HCT116 (cell line): ENCODE results near the gene ALOX5AP. TPM values are rescaled to one million over a fixed set of nuclear protein-coding genes. Genes with fewer than 3 reads are reported as not detected.

Experiments used
- ATAC-seq: fragments of 200-7000 bp; cut with Tn5 transposase; 2 replicates; pipeline ENCODE4 v1.9.1; 2020; ENCODE audit warnings: mild to moderate bottlenecking, moderate library complexity
- BruUV-seq: library from RNA; stranded (reverse); fragments of 400-500 nt; replicated peaks from 2 replicates; lab custom pipeline; 2021; lab: Mats Ljungman, UMichigan
- CTCF ChIA-PET: fragments of 300-600 bp; sonication (Branson Sonifier 250); formaldehyde crosslinking; loops from one replicate; lab custom pipeline; 2021; ENCODE audit warnings: antibody characterized with exemption; lab: Charles Lee
- POLR2A ChIA-PET: fragments of 300-600, 350-600 bp; sonication (Branson Sonifier 250); formaldehyde crosslinking; loops from one replicate; lab custom pipeline; 2021; ENCODE audit warnings: antibody characterized with exemption; lab: Charles Lee
- RAD21 ChIA-PET, 2 experiments: fragments of 300-600 bp; sonication (Branson Sonifier 250); formaldehyde crosslinking; loops; one replicate each; lab custom pipeline; 2023; ENCODE audit warnings: low total read pairs in 2 of 2; ENCODE audit not compliant: uncharacterized antibody in 2 of 2, unreplicated experiment in 2 of 2, low non-redundant PET in 1 of 2; lab: Charles Lee
- DNase-seq: peaks from one replicate; pipeline ENCODE4 v3.0.0-alpha.2; 2010; ENCODE audit warnings: low read depth, low spot score
- H2AFZ ChIP-seq: fragments of 200-600 bp; shearing (Covaris generic), sonication (generic); 2 replicates; pipeline ENCODE4 v1.6.1; 2017; ENCODE audit warnings: low read depth, mixed run types, mixed read lengths, antibody characterized with exemption, low read length; ENCODE audit not compliant: poor library complexity, severe bottlenecking
- H3K27ac ChIP-seq: 2 replicates; pipeline ENCODE4 v1.5.1; 2012; ENCODE audit warnings: low read depth, low read length
- H3K27me3 ChIP-seq: fragments of 200-600 bp; sonication (generic); 2 replicates; pipeline ENCODE4 v1.6.1; 2016; ENCODE audit warnings: mixed run types, low read length, mixed read lengths; ENCODE audit not compliant: insufficient read depth
- H3K36me3 ChIP-seq, 2 experiments: fragments of 200-500 bp in 1 of 2; fragments of 200-600 bp in 1 of 2; sonication (Bioruptor generic) in 1 of 2; sonication (generic) in 1 of 2; 2 replicates each; pipeline versions ENCODE4 v1.5.1 to v1.6.1; 2014 to 2016; ENCODE audit warnings: low read length in 2 of 2, inconsistent platforms in 1 of 2, mixed read lengths in 1 of 2, mixed run types in 1 of 2; ENCODE audit not compliant: insufficient read depth in 2 of 2, control insufficient read depth in 1 of 2
- H3K4me1 ChIP-seq, 2 experiments: fragments of 200-600 bp in 1 of 2; sonication (generic) in 1 of 2; 2 replicates each; pipeline versions ENCODE4 v1.5.1 to v1.6.1; 2012 to 2017; ENCODE audit warnings: low read length in 2 of 2, inconsistent platforms in 1 of 2, mild to moderate bottlenecking in 1 of 2, mixed read lengths in 1 of 2, mixed run types in 1 of 2, moderate library complexity in 1 of 2; ENCODE audit not compliant: insufficient read depth in 2 of 2, control insufficient read depth in 1 of 2
- H3K4me2 ChIP-seq: fragments of 200-600 bp; sonication (generic); 2 replicates; pipeline ENCODE4 v1.6.1; 2017; ENCODE audit warnings: mixed run types, low read length, mixed read lengths
- H3K4me3 ChIP-seq, 2 experiments: fragments of 200-600 bp in 1 of 2; sonication (generic) in 1 of 2; replicated peaks in 1 of 2; 2 replicates each; pipeline ENCODE4 v1.5.1; 2011 to 2016; ENCODE audit warnings: low read length in 2 of 2, control low read depth in 1 of 2, low read depth in 1 of 2, mild to moderate bottlenecking in 1 of 2, mixed read lengths in 1 of 2, mixed run types in 1 of 2
- H3K79me2 ChIP-seq: fragments of 200-600 bp; sonication (generic); 2 replicates; pipeline ENCODE4 v1.6.1; 2017; ENCODE audit warnings: mild to moderate bottlenecking, mixed run types, low read length, moderate library complexity, mixed read lengths; ENCODE audit not compliant: insufficient read depth
- H3K9ac ChIP-seq: fragments of 200-600 bp; sonication (generic); 2 replicates; pipeline ENCODE4 v1.6.1; 2016; ENCODE audit warnings: low read length, mixed read lengths
- H3K9me2 ChIP-seq: fragments of 200-600 bp; sonication (generic), shearing (Covaris generic); 2 replicates; pipeline ENCODE4 v1.6.1; 2017; ENCODE audit warnings: mixed run types, mild to moderate bottlenecking, moderate library complexity; ENCODE audit not compliant: insufficient read depth
- H3K9me3 ChIP-seq, 2 experiments: fragments of 200-500 bp in 1 of 2; fragments of 200-600 bp in 1 of 2; sonication (Bioruptor generic) in 1 of 2; sonication (generic) in 1 of 2; 2 replicates each; pipeline ENCODE4 v1.6.1; 2014 to 2017; ENCODE audit warnings: low read length in 2 of 2, mixed read lengths in 2 of 2, inconsistent platforms in 1 of 2, low read depth in 1 of 2, mild to moderate bottlenecking in 1 of 2, mixed run types in 1 of 2, moderate library complexity in 1 of 2; ENCODE audit not compliant: control insufficient read depth in 1 of 2, insufficient read depth in 1 of 2
- H4K20me1 ChIP-seq: fragments of 200-600 bp; sonication (generic), shearing (Covaris generic); 2 replicates; pipeline ENCODE4 v1.6.1; 2017; ENCODE audit warnings: mixed run types, mild to moderate bottlenecking, moderate library complexity; ENCODE audit not compliant: insufficient read depth
- ATF3 ChIP-seq: IDR thresholded peaks from 2 replicates; pipeline ENCODE4 v1.6.1; 2012
- CBX3 ChIP-seq: IDR thresholded peaks from 2 replicates; pipeline ENCODE4 v1.6.1; 2012; ENCODE audit warnings: low read depth
- EGR1 ChIP-seq: IDR thresholded peaks from 2 replicates; pipeline ENCODE4 v1.6.1; 2012; ENCODE audit warnings: low read depth
- ELF1 ChIP-seq: IDR thresholded peaks from 2 replicates; pipeline ENCODE4 v1.6.1; 2012; ENCODE audit warnings: low read depth, borderline replicate concordance
- FOSL1 ChIP-seq: IDR thresholded peaks from 2 replicates; pipeline ENCODE4 v1.6.1; 2012; ENCODE audit warnings: low read depth
- JUND ChIP-seq: IDR thresholded peaks from 2 replicates; pipeline ENCODE4 v1.6.1; 2012
- POLR2A ChIP-seq: IDR thresholded peaks from 2 replicates; pipeline ENCODE4 v1.7.0; 2011; ENCODE audit warnings: borderline replicate concordance; ENCODE audit not compliant: insufficient read depth, insufficient read length; ENCODE audit errors: extremely low read depth
- RAD21 ChIP-seq: IDR thresholded peaks from 2 replicates; pipeline ENCODE4 v1.6.1; 2012; ENCODE audit warnings: low read depth, mild to moderate bottlenecking
- SIN3A ChIP-seq: IDR thresholded peaks from 2 replicates; pipeline ENCODE4 v1.6.1; 2012; ENCODE audit warnings: low read depth
- SP1 ChIP-seq: IDR thresholded peaks from 2 replicates; pipeline ENCODE4 v1.6.1; 2012; ENCODE audit warnings: low read depth
- SRF ChIP-seq: IDR thresholded peaks from 2 replicates; pipeline ENCODE4 v1.6.1; 2012; ENCODE audit warnings: low read depth
- TCF7L2 ChIP-seq: IDR thresholded peaks from 2 replicates; pipeline ENCODE4 v1.7.0; 2011; ENCODE audit warnings: borderline replicate concordance, inconsistent platforms; ENCODE audit not compliant: insufficient read depth, insufficient read length; ENCODE audit errors: extremely low read depth
- YY1 ChIP-seq: IDR thresholded peaks from 2 replicates; pipeline ENCODE4 v1.6.1; 2011; ENCODE audit warnings: low read length, low read depth, moderate library complexity, mild to moderate bottlenecking; ENCODE audit not compliant: insufficient replicate concordance; ENCODE audit errors: extremely low read depth
- ZFX ChIP-seq: fragments of 450-650 bp; IDR thresholded peaks from 2 replicates; pipeline ENCODE4 v1.6.1; 2017
- intact Hi-C: fragments of 100-400 bp; cut with micrococcal nuclease; formaldehyde crosslinking; loops from 2 replicates; pipeline ENCODE4 v1.10.0; 2022
- total RNA-seq: library from RNA; stranded (reverse); gene quantifications from one replicate; pipeline ENCODE4 v1.2.1, GENCODE V29; 2021; ENCODE audit not compliant: unreplicated experiment
- TF ChIP-seq, protein P1 (sequence below), 3 experiments: fragments of 200-600 bp in 1 of 3; sonication (generic) in 1 of 3; IDR thresholded peaks in 2 of 3; conservative IDR thresholded peaks in 1 of 3; 2 replicates each; pipeline ENCODE4 v1.5.1; 2012 to 2017; ENCODE audit warnings: low read depth in 2 of 3, low read length in 2 of 3, antibody characterized with exemption in 1 of 3, borderline replicate concordance in 1 of 3, control low read depth in 1 of 3, mild to moderate bottlenecking in 1 of 3, mixed read lengths in 1 of 3, mixed run types in 1 of 3, moderate library complexity in 1 of 3; ENCODE audit not compliant: insufficient read depth in 1 of 3

The ALOX5AP gene
- total RNA-seq, 1 experiment from 2014 or later, result not detected

DNA sequence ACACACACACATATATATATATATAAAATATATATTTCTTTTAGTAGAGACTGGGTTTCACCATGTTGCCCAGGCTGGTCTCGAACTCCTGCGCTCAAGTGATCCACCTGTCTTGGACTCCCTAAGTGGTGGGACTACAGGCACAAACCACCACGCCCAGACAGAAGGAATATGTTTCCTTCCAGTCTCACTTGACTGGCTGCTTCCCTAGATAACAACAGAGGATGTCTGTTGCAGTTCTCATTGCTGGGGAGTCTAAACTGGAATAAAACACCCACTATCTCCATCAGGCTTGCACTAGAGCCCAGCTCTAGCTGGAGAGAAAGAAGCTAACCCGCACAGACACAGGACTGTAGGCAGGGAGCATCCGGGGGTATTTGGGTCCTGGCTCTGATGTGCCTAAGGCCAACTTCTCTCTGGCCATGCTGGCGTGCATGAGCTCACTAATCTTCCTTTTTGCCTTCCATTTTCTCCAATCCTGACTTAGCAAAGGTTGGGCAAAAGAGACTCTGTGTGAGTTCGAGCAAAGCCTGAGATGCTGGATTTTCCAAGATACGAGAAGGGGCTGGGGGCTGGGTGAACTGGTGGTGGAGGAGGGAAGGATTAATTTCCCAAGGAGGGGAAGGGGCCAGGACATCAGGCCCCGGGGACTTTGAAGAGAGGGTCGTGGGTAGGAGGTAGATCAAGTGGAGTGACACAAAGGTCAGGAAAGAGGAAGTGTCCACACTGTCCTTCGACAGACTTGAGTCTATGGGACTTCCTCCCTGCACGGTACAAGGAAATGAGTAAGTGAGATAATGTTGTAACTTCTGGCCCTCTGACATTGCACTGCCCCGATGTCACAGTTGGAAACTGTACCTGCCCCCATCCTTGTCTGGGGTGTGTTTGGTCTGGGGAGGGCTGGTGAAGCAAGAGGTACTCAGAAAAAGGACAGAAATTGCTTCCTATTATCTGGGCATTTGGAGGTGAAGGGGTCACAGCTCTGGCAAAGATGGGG lies 22.5 kb upstream of the ALOX5AP start:
- intact Hi-C loops, result no loop called here
- CTCF ChIA-PET, result no interaction called here
- POLR2A ChIA-PET, result no interaction called here
- DNase-seq, result no peak
- Histone ChIP-seq H3K79me2 (no peaks in the 10 kb centered on the region), H3K9me2 (no peaks in the 10 kb centered on the region), H3K4me3 (no peak overlapping the region), H3K9ac (no peak overlapping the region)
- RAD21 ChIA-PET, result no interaction called here
- no peak for TF ChIP-seq ELF1
- no peak for TF ChIP-seq YY1
- no peak for TF ChIP-seq CBX3
- TF ChIP-seq TCF7L2, result no peak
- no peak for TF ChIP-seq JUND
- TF ChIP-seq, all 23 proteins: peak for 0
- no peaks in the 10 kb centered on the region for H3K36me3 ChIP-seq
- H2AFZ ChIP-seq, result no peak overlapping the region
- no peaks in the 10 kb centered on the region for H4K20me1 ChIP-seq
- ATAC-seq, result no peak
- H3K4me1 ChIP-seq, result no peaks in the 10 kb centered on the region
- H3K9me3 ChIP-seq, result no peaks in the 10 kb centered on the region
- no peak overlapping the region for H3K27ac ChIP-seq
- H3K4me2 ChIP-seq, result no peak overlapping the region
- no TSS peak for BruUV-seq
- H3K27me3 ChIP-seq, result no peaks in the 10 kb centered on the region

DNA sequence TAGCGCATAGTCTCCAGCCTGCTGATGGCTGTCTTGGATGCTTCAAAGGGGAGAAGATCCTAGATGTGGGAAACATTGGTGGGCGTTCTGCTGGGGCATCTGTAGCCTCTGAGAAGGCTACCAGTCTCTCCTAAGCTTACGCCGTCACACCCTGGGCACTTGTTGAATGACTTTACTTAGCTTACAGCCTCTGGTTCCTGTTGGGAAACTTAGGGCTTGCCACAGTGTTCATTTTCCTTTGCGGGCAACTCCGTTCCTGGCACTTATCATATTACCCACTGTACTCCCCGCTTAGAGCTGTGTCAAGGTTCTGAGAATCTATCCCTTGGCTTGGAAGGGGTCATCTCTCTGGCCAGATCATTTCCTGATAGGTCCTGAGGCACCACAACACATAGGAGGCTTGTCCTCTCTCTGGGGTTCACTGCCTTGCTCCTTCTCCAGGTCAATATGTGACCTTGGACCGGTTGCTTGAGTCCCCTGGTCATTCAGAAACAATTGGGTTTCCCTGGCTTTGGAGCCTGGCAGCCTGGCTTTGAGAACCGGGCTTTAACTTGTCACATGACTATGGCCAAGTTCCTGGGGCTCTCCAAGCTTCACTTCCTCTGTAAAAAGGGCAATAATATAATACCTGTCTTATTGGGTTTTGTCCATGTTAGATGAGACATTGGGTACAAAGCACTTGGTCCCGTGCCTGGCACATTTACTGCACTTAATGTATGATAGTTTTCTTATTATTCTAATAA lies 20.5 kb upstream of the ALOX5AP start:
- TF ChIP-seq FOSL1 (no peak), SP1 (no peak), YY1 (no peak), ELF1 (no peak), EGR1 (no peak), JUND (no peak), SRF (no peak), SIN3A (no peak), ATF3 (no peak), POLR2A (no peak), RAD21 (no peak), ZFX (no peak)
- TF ChIP-seq, protein P1, sequence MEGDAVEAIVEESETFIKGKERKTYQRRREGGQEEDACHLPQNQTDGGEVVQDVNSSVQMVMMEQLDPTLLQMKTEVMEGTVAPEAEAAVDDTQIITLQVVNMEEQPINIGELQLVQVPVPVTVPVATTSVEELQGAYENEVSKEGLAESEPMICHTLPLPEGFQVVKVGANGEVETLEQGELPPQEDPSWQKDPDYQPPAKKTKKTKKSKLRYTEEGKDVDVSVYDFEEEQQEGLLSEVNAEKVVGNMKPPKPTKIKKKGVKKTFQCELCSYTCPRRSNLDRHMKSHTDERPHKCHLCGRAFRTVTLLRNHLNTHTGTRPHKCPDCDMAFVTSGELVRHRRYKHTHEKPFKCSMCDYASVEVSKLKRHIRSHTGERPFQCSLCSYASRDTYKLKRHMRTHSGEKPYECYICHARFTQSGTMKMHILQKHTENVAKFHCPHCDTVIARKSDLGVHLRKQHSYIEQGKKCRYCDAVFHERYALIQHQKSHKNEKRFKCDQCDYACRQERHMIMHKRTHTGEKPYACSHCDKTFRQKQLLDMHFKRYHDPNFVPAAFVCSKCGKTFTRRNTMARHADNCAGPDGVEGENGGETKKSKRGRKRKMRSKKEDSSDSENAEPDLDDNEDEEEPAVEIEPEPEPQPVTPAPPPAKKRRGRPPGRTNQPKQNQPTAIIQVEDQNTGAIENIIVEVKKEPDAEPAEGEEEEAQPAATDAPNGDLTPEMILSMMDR (IDR thresholded peaks at IDR 0.05 in 2 of 3, conservative IDR thresholded peaks at IDR 0.05 in 1 of 3; ENCODE audit: borderline replicate concordance in 1 of 3, insufficient read depth in 1 of 3, low read depth in 2 of 3, low read length in 2 of 3), result no peak
- Histone ChIP-seq H3K4me1 (peaks cover 0 to 13% of the 10 kb centered on the region in 2 experiments; a peak in 2 of 4 replicates), H3K9me2 (no peaks in the 10 kb centered on the region), H2AFZ (no peak overlapping the region), H3K4me3 (no peak overlapping the region), H3K4me2 (no peak overlapping the region), H4K20me1 (no peaks in the 10 kb centered on the region), H3K9ac (no peak overlapping the region), H3K36me3 (no peaks in the 10 kb centered on the region), H3K27me3 (no peaks in the 10 kb centered on the region), H3K9me3 (no peaks in the 10 kb centered on the region), H3K27ac (no peak overlapping the region), H3K79me2 (no peaks in the 10 kb centered on the region)
- ChIA-PET POLR2A (no interaction called here), CTCF (no interaction called here), RAD21 (no interaction called here)
- no TSS peak for BruUV-seq
- intact Hi-C loops, result no loop called here
- DNase-seq, result no peak
- ATAC-seq, result no peak
